Mammary microvascular endothelial cell (primary cell): Measurements from ENCODE around the gene FAM163A. TPM values are rescaled to one million over a fixed set of nuclear protein-coding genes. Genes with fewer than 3 reads are reported as not detected.

ENCODE experiments used
- total RNA-seq: library from RNA; depleted of rRNA; stranded (reverse); fragments of >200 nt; gene quantifications from 2 replicates; pipeline ENCODE4 v1.2.3, GENCODE V29; 2015

The FAM163A gene
- total RNA-seq = 0.30 and 0.47 TPM in 2 replicates

DNA sequence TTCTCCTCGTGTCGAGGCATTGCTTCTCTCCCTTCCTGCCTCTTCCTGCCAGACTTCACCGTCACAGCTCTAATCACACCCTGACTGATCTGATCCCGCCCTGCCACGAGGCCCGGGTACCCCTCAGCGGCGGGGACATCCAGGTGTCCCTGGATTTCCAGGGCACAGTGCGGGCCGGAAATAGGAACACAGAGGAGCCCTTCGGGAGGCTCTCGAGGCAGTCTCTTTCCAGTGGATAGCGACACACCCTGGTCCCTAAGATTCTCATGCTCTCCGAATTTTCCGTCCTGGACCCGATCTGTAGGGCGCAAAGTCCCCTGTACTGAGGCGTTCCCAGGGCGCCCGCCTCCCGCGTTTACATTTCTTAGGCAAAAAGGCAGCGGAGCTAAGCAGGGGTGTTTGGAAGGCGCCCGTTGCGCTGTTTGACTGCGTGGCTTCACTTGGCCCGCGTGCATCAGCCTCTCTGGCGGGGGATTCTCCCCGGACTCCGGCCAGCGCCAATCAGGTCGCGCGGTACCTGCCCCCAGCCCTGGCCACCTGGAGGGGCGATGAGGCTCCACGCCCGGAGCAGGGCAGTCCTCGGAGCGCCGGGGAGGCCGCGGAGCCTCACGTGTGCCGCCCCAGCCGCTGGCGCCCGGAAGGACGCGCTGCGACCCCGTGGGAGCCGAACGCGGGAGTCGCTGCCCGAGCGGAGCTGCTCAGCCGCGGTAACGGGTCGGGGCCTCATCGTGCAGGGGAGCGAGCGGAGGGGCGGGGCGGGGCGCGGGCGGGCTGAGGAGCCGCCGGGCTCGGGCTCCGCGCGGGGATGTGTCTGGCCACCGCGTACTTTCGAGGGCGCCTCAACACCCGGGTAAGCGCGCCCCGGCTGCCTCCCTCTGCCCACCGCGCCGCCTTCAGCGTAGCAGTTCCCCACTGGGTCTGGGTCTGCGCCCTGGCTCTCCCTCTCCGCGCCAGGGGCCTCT is at the start of gene FAM163A:
FAM163A (plus strand) TSS at position 575 of the 962 bp plus-strand sequence. CDS start 69,807 bp downstream, outside the sequence.

Other genes starting within 250 kb of the FAM163A start
- not detected in 2 replicates for gene NPHS2, start 167.3 kb upstream of the FAM163A start, total RNA-seq
- gene TDRD5, start 151.5 kb upstream of the FAM163A start, total RNA-seq = under 0.01 and 0.05 TPM in 2 replicates
- gene TOR1AIP2, start 134.5 kb downstream of the FAM163A start, total RNA-seq = 63.7 and 76.0 TPM in 2 replicates
- gene TOR1AIP1, start 139.0 kb downstream of the FAM163A start, total RNA-seq = 36.0 and 39.6 TPM in 2 replicates
- 15.2 and 19.1 TPM in 2 replicates for gene CEP350, start 211.5 kb downstream of the FAM163A start, total RNA-seq